IMR-90 (cell line): Measurements from ENCODE around the gene ZMYM1. TPM values are rescaled to one million over a fixed set of nuclear protein-coding genes. Genes with fewer than 3 reads are reported as not detected.

Experiments
- ATAC-seq: fragments of 200-7000 bp; cut with Tn5 transposase; 2 replicates; pipeline ENCODE4 v1.9.1; 2020; ENCODE audit warnings: low read depth, mild to moderate bottlenecking, moderate library complexity
- BruUV-seq: library from RNA; stranded (reverse); fragments of 400-500 nt; replicated peaks from 2 replicates; lab custom pipeline; 2021; lab: Mats Ljungman, UMichigan
- CTCF ChIA-PET: fragments of 300-600 bp; formaldehyde crosslinking; extraction: SDS; loops from one replicate; lab custom pipeline; 2021; ENCODE audit warnings: antibody characterized with exemption; lab: Yijun Ruan, JAX
- POLR2A ChIA-PET: fragments of 300-600 bp; sonication (Branson Sonifier 250); formaldehyde crosslinking; loops from one replicate; lab custom pipeline; 2022; ENCODE audit warnings: antibody characterized with exemption; ENCODE audit not compliant: unreplicated experiment; lab: Charles Lee
- DNase-seq: peaks from one replicate; pipeline ENCODE4 v3.0.0; 2013
- H2AFZ ChIP-seq: replicated peaks from 2 replicates; pipeline ENCODE3; 2013; ENCODE audit warnings: low read length, mild to moderate bottlenecking; ENCODE audit not compliant: poor library complexity
- H2AK5ac ChIP-seq: 2 replicates; pipeline ENCODE4 v1.6.1; 2013; ENCODE audit warnings: low read depth, low read length, inconsistent platforms
- H2AK9ac ChIP-seq: replicated peaks from 2 replicates; pipeline ENCODE3; 2013; ENCODE audit warnings: mild to moderate bottlenecking, low read depth, low read length, moderate library complexity; ENCODE audit not compliant: poor library complexity
- H2BK120ac ChIP-seq: 2 replicates; pipeline ENCODE4 v1.6.1; 2013; ENCODE audit warnings: low read depth, low read length, inconsistent platforms
- H2BK15ac ChIP-seq: 3 replicates; pipeline ENCODE4 v1.6.1; 2013; ENCODE audit warnings: low read depth, low read length, inconsistent platforms
- H2BK20ac ChIP-seq: 2 replicates; pipeline ENCODE4 v1.6.1; 2013; ENCODE audit warnings: low read depth, mild to moderate bottlenecking, inconsistent platforms, low read length, moderate library complexity
- H2BK5ac ChIP-seq: 2 replicates; pipeline ENCODE4 v1.6.1; 2013; ENCODE audit warnings: mild to moderate bottlenecking, low read depth, low read length, inconsistent platforms; ENCODE audit not compliant: poor library complexity, severe bottlenecking
- H3K14ac ChIP-seq: replicated peaks from 2 replicates; pipeline ENCODE4 v1.6.1; 2013; ENCODE audit warnings: low read depth, low read length, inconsistent platforms
- H3K18ac ChIP-seq: 2 replicates; pipeline ENCODE4 v1.6.1; 2013; ENCODE audit warnings: low read depth, low read length, control low read depth
- H3K23ac ChIP-seq: 2 replicates; pipeline ENCODE4 v1.6.1; 2013; ENCODE audit warnings: low read depth, low read length, inconsistent platforms
- H3K27ac ChIP-seq: 2 replicates; pipeline ENCODE4 v1.5.1; 2013; ENCODE audit warnings: mild to moderate bottlenecking, control low read depth, low read length; ENCODE audit not compliant: insufficient read depth
- H3K27me3 ChIP-seq: 2 replicates; pipeline ENCODE4 v1.6.1; 2013; ENCODE audit warnings: low read length; ENCODE audit not compliant: control insufficient read depth, insufficient read depth
- H3K36me3 ChIP-seq: 2 replicates; pipeline ENCODE4 v1.6.1; 2013; ENCODE audit warnings: low read length, mixed read lengths; ENCODE audit not compliant: control insufficient read depth, insufficient read depth
- H3K4ac ChIP-seq: 2 replicates; pipeline ENCODE4 v1.6.1; 2013; ENCODE audit warnings: low read depth, low read length, inconsistent platforms
- H3K4me1 ChIP-seq: 2 replicates; pipeline ENCODE4 v1.6.1; 2013; ENCODE audit warnings: low read length, mixed read lengths; ENCODE audit not compliant: control insufficient read depth, insufficient read depth
- H3K4me2 ChIP-seq: 2 replicates; pipeline ENCODE4 v1.6.1; 2013; ENCODE audit warnings: low read depth, mild to moderate bottlenecking, control low read depth, low read length, moderate library complexity
- H3K4me3 ChIP-seq: 2 replicates; pipeline ENCODE4 v1.5.1; 2013; ENCODE audit warnings: low read depth, mild to moderate bottlenecking, control low read depth, low read length, moderate library complexity; ENCODE audit not compliant: insufficient read depth
- H3K56ac ChIP-seq: 2 replicates; pipeline ENCODE4 v1.6.1; 2013; ENCODE audit warnings: low read length, inconsistent platforms; ENCODE audit not compliant: insufficient read depth; ENCODE audit errors: extremely low read depth
- H3K79me1 ChIP-seq, 2 experiments: 2 replicates each; pipeline ENCODE4 v1.6.1; 2013; ENCODE audit warnings: low read length in 2 of 2, inconsistent platforms in 1 of 2, low read depth in 1 of 2
- H3K9ac ChIP-seq: 2 replicates; pipeline ENCODE4 v1.6.1; 2013; ENCODE audit warnings: low read depth, low read length, control low read depth
- H3K9me1 ChIP-seq: 2 replicates; pipeline ENCODE4 v1.6.1; 2013; ENCODE audit warnings: low read length, inconsistent platforms; ENCODE audit not compliant: insufficient read depth
- H3K9me3 ChIP-seq: 2 replicates; pipeline ENCODE4 v1.6.1; 2013; ENCODE audit warnings: low read length; ENCODE audit not compliant: control insufficient read depth, insufficient read depth
- H4K20me1 ChIP-seq: 2 replicates; pipeline ENCODE4 v1.6.1; 2013; ENCODE audit warnings: low read length, inconsistent platforms; ENCODE audit not compliant: insufficient read depth
- H4K5ac ChIP-seq: 2 replicates; pipeline ENCODE4 v1.6.1; 2013; ENCODE audit warnings: mild to moderate bottlenecking, low read depth, low read length, control low read depth
- H4K8ac ChIP-seq, 2 experiments: 2 replicates each; pipeline ENCODE4 v1.6.1; 2013; ENCODE audit warnings: low read depth in 2 of 2, low read length in 2 of 2, control low read depth in 1 of 2, inconsistent platforms in 1 of 2
- H4K91ac ChIP-seq: 2 replicates; pipeline ENCODE4 v1.6.1; 2013; ENCODE audit warnings: low read depth, low read length, inconsistent platforms; ENCODE audit not compliant: insufficient read depth
- BHLHE40 ChIP-seq: fragments of 150-350 bp; IDR thresholded peaks from 2 replicates; pipeline ENCODE4 v1.6.1; 2016; ENCODE audit warnings: mild to moderate bottlenecking, low read depth, low read length
- CEBPB ChIP-seq: IDR thresholded peaks from 2 replicates; pipeline ENCODE4 v1.6.1; 2012; ENCODE audit warnings: low read depth, low read length, improper control_type of control experiment
- CHD1 ChIP-seq: IDR thresholded peaks from 2 replicates; pipeline ENCODE4 v1.6.1; 2012; ENCODE audit warnings: low read depth, low read length, improper control_type of control experiment
- ELK1 ChIP-seq: fragments of 150-350 bp; IDR thresholded peaks from 2 replicates; pipeline ENCODE4 v1.6.1; 2016; ENCODE audit warnings: low read depth, mild to moderate bottlenecking, low read length, moderate library complexity, borderline replicate concordance
- FOS ChIP-seq: fragments of 150-350 bp; IDR thresholded peaks from 2 replicates; pipeline ENCODE4 v1.6.1; 2016; ENCODE audit warnings: low read depth, low read length
- MAFK ChIP-seq: IDR thresholded peaks from 2 replicates; pipeline ENCODE4 v1.6.1; 2012; ENCODE audit warnings: low read depth, low read length, improper control_type of control experiment
- MAZ ChIP-seq: IDR thresholded peaks from 2 replicates; pipeline ENCODE4 v1.6.1; 2012; ENCODE audit warnings: low read depth, mild to moderate bottlenecking, low read length, improper control_type of control experiment, moderate library complexity, borderline replicate concordance
- MXI1 ChIP-seq: IDR thresholded peaks from 2 replicates; pipeline ENCODE4 v1.6.1; 2012; ENCODE audit warnings: low read depth, mild to moderate bottlenecking, low read length, moderate library complexity, borderline replicate concordance
- NFE2L2 ChIP-seq: fragments of 150-350 bp; IDR thresholded peaks from 2 replicates; pipeline ENCODE4 v1.6.1; 2016; ENCODE audit warnings: low read depth, mild to moderate bottlenecking, low read length
- POLR2A ChIP-seq: IDR thresholded peaks from 2 replicates; pipeline ENCODE4 v1.6.1; 2012; ENCODE audit warnings: mild to moderate bottlenecking, low read depth, low read length
- RAD21 ChIP-seq: IDR thresholded peaks from 2 replicates; pipeline ENCODE4 v1.6.1; 2012; ENCODE audit warnings: low read length, improper control_type of control experiment
- RCOR1 ChIP-seq: IDR thresholded peaks from 2 replicates; pipeline ENCODE4 v1.6.1; 2012; ENCODE audit warnings: mild to moderate bottlenecking, low read length, improper control_type of control experiment; ENCODE audit not compliant: insufficient replicate concordance
- RFX5 ChIP-seq: IDR thresholded peaks from 2 replicates; pipeline ENCODE4 v1.8.0; 2012; ENCODE audit warnings: low read depth, mild to moderate bottlenecking, low read length, moderate library complexity
- SMC3 ChIP-seq: fragments of 150-350 bp; IDR thresholded peaks from 2 replicates; pipeline ENCODE4 v1.6.1; 2016; ENCODE audit warnings: low read depth, mild to moderate bottlenecking, antibody characterized with exemption, low read length, moderate library complexity
- dilution Hi-C: fragments of 300-500 bp; cut with HindIII; formaldehyde crosslinking; loops from one replicate; pipeline ENCODE4 v1.14.3; 2018; ENCODE audit warnings: low sequenced_read_pairs; ENCODE audit not compliant: unreplicated experiment
- in situ Hi-C: fragments of 300-500 bp; cut with MboI; formaldehyde crosslinking; loops from 3 replicates; pipeline ENCODE4 v1.14.3; 2019; ENCODE audit warnings: low sequenced_read_pairs, inconsistent platforms, mixed read lengths
- intact Hi-C: fragments of 100-400 bp; cut with micrococcal nuclease; formaldehyde crosslinking; loops from 2 replicates; pipeline ENCODE4 v1.10.0; 2022
- polyA plus RNA-seq, 3 experiments: library from polyadenylated mRNA; depleted of rRNA; stranded (reverse); fragments of >200 nt; gene quantifications; 2 replicates each; pipeline ENCODE4 v1.2.3, GENCODE V29; 2012; ENCODE audit warnings: low replicate concordance in 1 of 3
- total RNA-seq: library from RNA; depleted of rRNA; stranded (reverse); fragments of >200 nt; gene quantifications from 2 replicates; pipeline ENCODE4 v1.2.3, GENCODE V29; 2012
- TF ChIP-seq, protein P1 (sequence below): fragments of 150-350 bp; IDR thresholded peaks from 2 replicates; pipeline ENCODE4 v1.6.1; 2017; ENCODE audit warnings: mild to moderate bottlenecking, antibody characterized with exemption, low read length, low read depth

Gene ZMYM1
- total and polyA plus RNA-seq, 2 of the 4 experiments (the other 2 are of a cell fraction), result 7.2 to 33.9 TPM

DNA sequence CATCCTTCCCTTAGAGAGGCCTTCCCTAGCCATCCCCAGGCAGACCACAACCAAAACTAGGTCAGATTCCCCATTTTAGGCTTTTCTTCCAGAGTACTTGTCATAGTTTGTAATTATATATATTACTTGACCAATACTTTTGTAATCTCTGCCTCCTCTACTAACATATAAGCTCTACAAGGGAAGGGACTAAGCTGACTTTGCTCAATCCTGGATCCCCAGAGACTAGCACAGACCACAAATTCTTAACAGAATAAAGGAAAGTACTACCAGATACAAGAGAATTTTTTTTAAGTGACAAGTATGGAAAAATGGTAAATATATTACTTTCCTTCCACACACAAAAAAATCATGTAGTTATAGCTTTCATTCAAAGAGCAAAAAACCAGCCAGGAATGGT, 49.4 kb upstream of the ZMYM1 start:
- Histone ChIP-seq H4K8ac (no peak overlapping the region), H3K9ac (no peak overlapping the region), H3K4me2 (peak overlapping the region; percentile 74; the same call in 1 of the 2 replicates), H3K27ac (no peak overlapping the region), H2BK5ac (no peak overlapping the region), H4K91ac (no peak overlapping the region), H3K27me3 (no peaks in the 10 kb centered on the region), H3K36me3 (peaks cover 4% of the 10 kb centered on the region), H2BK15ac (no peak overlapping the region), H3K14ac (no peak overlapping the region), H4K20me1 (peaks cover 4% of the 10 kb centered on the region), H2BK120ac (no peak overlapping the region), H4K5ac (no peak overlapping the region), H3K4me3 (no peak overlapping the region), H3K18ac (no peak overlapping the region), H2AK9ac (no peak overlapping the region), H3K9me3 (no peaks in the 10 kb centered on the region), H3K79me1 (peaks cover 16 to 22% of the 10 kb centered on the region in 2 experiments), H3K56ac (no peak overlapping the region), H3K4me1 (peaks cover 4% of the 10 kb centered on the region), H3K9me1 (no peaks in the 10 kb centered on the region; the same call in 1 of the 2 replicates), H2AK5ac (no peak overlapping the region), H2BK20ac (no peak overlapping the region), H3K4ac (no peak overlapping the region), H3K23ac (no peak overlapping the region), H2AFZ (no peak overlapping the region)
- ChIA-PET POLR2A (no interaction called here), CTCF (no interaction called here)
- no TSS peak for BruUV-seq
- DNase-seq (no peak), ATAC-seq (no peak)
- TF ChIP-seq CEBPB (no peak), ELK1 (no peak), RFX5 (no peak), SMC3 (no peak), BHLHE40 (no peak), MAFK (no peak), NFE2L2 (no peak), CHD1 (no peak), FOS (no peak), MXI1 (no peak), RCOR1 (no peak), RAD21 (no peak), POLR2A (no peak), MAZ (no peak)
- TF ChIP-seq, protein P1, sequence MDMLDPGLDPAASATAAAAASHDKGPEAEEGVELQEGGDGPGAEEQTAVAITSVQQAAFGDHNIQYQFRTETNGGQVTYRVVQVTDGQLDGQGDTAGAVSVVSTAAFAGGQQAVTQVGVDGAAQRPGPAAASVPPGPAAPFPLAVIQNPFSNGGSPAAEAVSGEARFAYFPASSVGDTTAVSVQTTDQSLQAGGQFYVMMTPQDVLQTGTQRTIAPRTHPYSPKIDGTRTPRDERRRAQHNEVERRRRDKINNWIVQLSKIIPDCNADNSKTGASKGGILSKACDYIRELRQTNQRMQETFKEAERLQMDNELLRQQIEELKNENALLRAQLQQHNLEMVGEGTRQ, result no peak
- dilution Hi-C loops, result no loop called here
- in situ Hi-C loops, result no loop called here
- intact Hi-C loops, result loop anchor here (2.0 to 5.0 kb wide), 2 partner anchors 49 to 148 kb away; partner anchors contain the start of gene ZMYM1
